Right lobe of liver (tissue), 4 donors: ENCODE measurements around the gene RPE.

Source experiments
- CTCF ChIP-seq, 4 donors: fragments of 200-600 bp in 3 of 4; fragments of 450-650 bp in 1 of 4; IDR thresholded peaks; one replicate each; pipeline versions ENCODE4 v1.5.1 to v1.8.0; 2016 to 2022; ENCODE audit warnings: antibody characterized with exemption in 4 of 4, mild to moderate bottlenecking in 2 of 4
- POLR2A ChIP-seq: fragments of 450-650 bp; IDR thresholded peaks from one replicate; pipeline ENCODE4 v1.6.1; 2017; ENCODE audit warnings: antibody characterized with exemption, mild to moderate bottlenecking
- donor health status: DM: no; HTN: no; CAD: no.
- donor health status: DM: no; HTN: no; CAD: no.
- donor health status: DM: no; HTN: yes; CAD: no.

GRCh38 chr2:209976698-209977385 lies 25.6 kb upstream of the RPE start:
- no peak for TF ChIP-seq CTCF (IDR thresholded peaks at IDR 0.05)
- no peak for TF ChIP-seq POLR2A
